Measurements from ENCODE around the gene CYB561D1. TPM values are rescaled to one million over a fixed set of nuclear protein-coding genes. Genes with fewer than 3 reads are reported as not detected.

CYB561D1 gene
- total RNA-seq, 1 donor from 2014 or later = 5.0 TPM

- DNase-seq (ENCODE audit: low read depth) = no peak
- TF ChIP-seq CTCF (IDR thresholded peaks at IDR 0.05; ENCODE audit: insufficient read depth, low read length, severe bottlenecking) = no peak
- H3K36me3 ChIP-seq (ENCODE audit: control insufficient read depth, insufficient read depth, low read length) = no peaks in the 10 kb centered on the region
- H3K27me3 ChIP-seq (ENCODE audit: control insufficient read depth, insufficient read depth, low read length) = no peaks in the 10 kb centered on the region
- no peak within 1 kb of the TSS for H3K4me3 ChIP-seq (ENCODE audit: low read depth, low read length)
- no peak for FAIRE-seq
Measured at GRCh38 chr1:109539676-109540075, 45.8 kb downstream of the CYB561D1 start, which contains the start of gene GPR61. TSS of gene GPR61 (plus strand) at chr1:109539872. CDS start at chr1:109543023, 3,151 bp downstream.

DNA sequence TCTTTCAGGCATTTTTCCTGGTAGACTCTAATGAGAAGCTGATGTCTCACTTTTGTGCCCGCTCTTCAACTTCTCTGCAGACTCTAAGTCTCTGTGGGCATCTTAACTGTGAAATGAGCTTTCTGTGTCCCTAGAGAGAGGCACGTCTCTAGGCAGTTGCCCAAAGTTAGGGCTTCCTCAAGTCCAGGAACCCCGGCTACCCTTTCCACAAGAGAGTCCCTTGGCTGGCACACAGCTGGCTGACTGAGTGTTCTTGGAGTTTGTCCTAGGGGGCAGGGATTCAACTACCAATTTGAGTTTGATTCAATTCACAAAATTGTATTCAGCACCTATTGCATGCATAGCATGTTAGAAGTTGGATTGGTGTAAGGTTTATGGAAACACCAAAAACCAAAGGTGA is 47.2 kb downstream of the CYB561D1 start:
- FAIRE-seq = no peak
- H3K36me3 ChIP-seq (ENCODE audit: control insufficient read depth, insufficient read depth, low read length) = no peaks in the 10 kb centered on the region
- TF ChIP-seq CTCF (IDR thresholded peaks at IDR 0.05; ENCODE audit: insufficient read depth, low read length, severe bottlenecking) = no peak

DNA sequence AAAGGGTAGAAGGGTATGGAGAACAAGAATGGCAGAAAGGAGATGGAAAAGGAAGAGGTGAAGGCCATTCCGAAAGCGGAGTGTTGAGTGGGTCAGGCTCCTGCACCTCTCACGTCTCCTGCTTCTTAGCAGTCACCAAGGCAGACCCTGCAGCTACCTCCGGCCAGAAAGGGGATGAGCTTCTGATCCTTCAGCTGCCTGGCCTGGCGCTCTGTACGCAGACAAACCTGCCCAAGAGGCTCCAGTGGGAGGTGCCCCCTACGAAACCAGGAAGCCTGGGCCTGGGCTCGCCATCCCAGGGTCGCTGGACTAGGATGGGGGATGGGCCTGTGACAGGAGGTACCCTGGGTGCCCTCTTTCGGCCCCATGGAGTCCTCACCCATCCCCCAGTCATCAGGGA is 48.8 kb downstream of the CYB561D1 start:
- no peak for DNase-seq (ENCODE audit: low read depth)
- TF ChIP-seq CTCF (IDR thresholded peaks at IDR 0.05; ENCODE audit: insufficient read depth, low read length, severe bottlenecking) = no peak
- Histone ChIP-seq H3K36me3 (ENCODE audit: control insufficient read depth, insufficient read depth, low read length) (no peaks in the 10 kb centered on the region), H3K27me3 (ENCODE audit: control insufficient read depth, insufficient read depth, low read length) (no peaks in the 10 kb centered on the region), H3K4me3 (ENCODE audit: low read depth, low read length) (no peak overlapping the region)
- no peak for FAIRE-seq

More for the DNA sequence above, 47.2 kb downstream of the CYB561D1 start:
- DNase-seq (ENCODE audit: low read depth) = no peak
- no peak overlapping the region for H3K4me3 ChIP-seq (ENCODE audit: low read depth, low read length)
- no peaks in the 10 kb centered on the region for H3K27me3 ChIP-seq (ENCODE audit: control insufficient read depth, insufficient read depth, low read length)

DNA sequence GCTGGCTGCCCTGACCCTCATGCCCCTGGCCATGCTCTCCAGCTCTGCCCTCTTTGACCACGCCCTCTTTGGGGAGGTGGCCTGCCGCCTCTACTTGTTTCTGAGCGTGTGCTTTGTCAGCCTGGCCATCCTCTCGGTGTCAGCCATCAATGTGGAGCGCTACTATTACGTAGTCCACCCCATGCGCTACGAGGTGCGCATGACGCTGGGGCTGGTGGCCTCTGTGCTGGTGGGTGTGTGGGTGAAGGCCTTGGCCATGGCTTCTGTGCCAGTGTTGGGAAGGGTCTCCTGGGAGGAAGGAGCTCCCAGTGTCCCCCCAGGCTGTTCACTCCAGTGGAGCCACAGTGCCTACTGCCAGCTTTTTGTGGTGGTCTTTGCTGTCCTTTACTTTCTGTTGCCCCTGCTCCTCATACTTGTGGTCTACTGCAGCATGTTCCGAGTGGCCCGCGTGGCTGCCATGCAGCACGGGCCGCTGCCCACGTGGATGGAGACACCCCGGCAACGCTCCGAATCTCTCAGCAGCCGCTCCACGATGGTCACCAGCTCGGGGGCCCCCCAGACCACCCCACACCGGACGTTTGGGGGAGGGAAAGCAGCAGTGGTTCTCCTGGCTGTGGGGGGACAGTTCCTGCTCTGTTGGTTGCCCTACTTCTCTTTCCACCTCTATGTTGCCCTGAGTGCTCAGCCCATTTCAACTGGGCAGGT is 49.5 kb downstream of the CYB561D1 start:
- no peak for TF ChIP-seq CTCF (IDR thresholded peaks at IDR 0.05; ENCODE audit: insufficient read depth, low read length, severe bottlenecking)
- Histone ChIP-seq H3K27me3 (ENCODE audit: control insufficient read depth, insufficient read depth, low read length) (no peaks in the 10 kb centered on the region), H3K4me3 (ENCODE audit: low read depth, low read length) (no peak overlapping the region), H3K36me3 (ENCODE audit: control insufficient read depth, insufficient read depth, low read length) (no peaks in the 10 kb centered on the region)
- DNase-seq (ENCODE audit: low read depth) (no peak), FAIRE-seq (no peak)

DNA sequence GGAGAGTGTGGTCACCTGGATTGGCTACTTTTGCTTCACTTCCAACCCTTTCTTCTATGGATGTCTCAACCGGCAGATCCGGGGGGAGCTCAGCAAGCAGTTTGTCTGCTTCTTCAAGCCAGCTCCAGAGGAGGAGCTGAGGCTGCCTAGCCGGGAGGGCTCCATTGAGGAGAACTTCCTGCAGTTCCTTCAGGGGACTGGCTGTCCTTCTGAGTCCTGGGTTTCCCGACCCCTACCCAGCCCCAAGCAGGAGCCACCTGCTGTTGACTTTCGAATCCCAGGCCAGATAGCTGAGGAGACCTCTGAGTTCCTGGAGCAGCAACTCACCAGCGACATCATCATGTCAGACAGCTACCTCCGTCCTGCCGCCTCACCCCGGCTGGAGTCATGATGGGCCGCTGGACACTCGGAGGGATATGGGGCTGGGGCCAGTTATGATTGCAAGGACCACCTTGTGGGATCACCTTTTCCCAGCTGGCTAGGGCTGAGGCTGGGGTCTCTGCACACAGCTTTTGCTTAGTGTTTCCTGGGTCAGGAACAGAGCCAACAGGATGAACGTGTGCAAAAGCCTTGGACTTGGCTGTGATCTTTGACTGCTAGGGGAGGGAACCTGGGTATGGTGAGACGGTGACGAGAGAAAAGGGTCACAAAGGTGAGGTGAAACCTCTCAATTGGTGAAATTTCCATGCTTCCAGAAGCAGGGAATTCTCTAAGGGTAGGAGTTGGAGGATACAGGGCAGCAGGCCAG is 50.3 kb downstream of the CYB561D1 start:
- no peak overlapping the region for H3K4me3 ChIP-seq (ENCODE audit: low read depth, low read length)
- H3K27me3 ChIP-seq (ENCODE audit: control insufficient read depth, insufficient read depth, low read length) = no peaks in the 10 kb centered on the region
- no peak for TF ChIP-seq CTCF (IDR thresholded peaks at IDR 0.05; ENCODE audit: insufficient read depth, low read length, severe bottlenecking)
- DNase-seq (ENCODE audit: low read depth) (no peak), FAIRE-seq (no peak)
- H3K36me3 ChIP-seq (ENCODE audit: control insufficient read depth, insufficient read depth, low read length) = no peaks in the 10 kb centered on the region

Measured in bronchial epithelial cell (primary cell).